ENCODE results near the gene MBD3L4.
"Not testable (repeated sequence)": the region's sequence is repeated elsewhere in the genome, so short reads cannot be mapped to it uniquely, and the experiment has no call there.

The MBD3L4 gene

DNA sequence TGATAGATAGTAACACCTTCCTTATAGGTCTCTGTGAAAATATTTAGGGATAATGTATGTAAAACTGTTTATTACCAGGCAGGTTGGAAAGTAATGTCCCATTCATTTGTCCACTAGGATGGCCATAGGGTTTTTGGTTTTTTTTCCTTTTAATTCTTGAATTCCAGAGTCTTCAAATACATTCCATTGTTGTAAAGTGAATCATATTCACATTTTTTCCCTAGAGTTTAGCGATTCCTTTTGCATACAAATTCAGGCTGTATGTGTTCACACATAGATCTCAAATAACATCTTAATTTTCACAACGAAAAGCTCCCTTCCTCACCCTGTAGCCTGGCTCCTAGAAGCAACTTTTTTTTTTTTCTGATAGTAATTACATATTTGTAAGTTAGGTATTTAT is 27.7 kb upstream of the MBD3L4 start:
- no peak overlapping the region for H3K9ac ChIP-seq (ENCODE audit: low read length)
- no peaks in the 10 kb centered on the region for H3K9me2 ChIP-seq (ENCODE audit: low read depth, low read length)
- no peak overlapping the region for H2AFZ ChIP-seq (ENCODE audit: low read length)
- no peak overlapping the region for H3K4me3 ChIP-seq (ENCODE audit: low read depth, low read length, poor library complexity, severe bottlenecking)
- H3K4me2 ChIP-seq (ENCODE audit: low read length): no peak overlapping the region
- TF ChIP-seq, protein P1, sequence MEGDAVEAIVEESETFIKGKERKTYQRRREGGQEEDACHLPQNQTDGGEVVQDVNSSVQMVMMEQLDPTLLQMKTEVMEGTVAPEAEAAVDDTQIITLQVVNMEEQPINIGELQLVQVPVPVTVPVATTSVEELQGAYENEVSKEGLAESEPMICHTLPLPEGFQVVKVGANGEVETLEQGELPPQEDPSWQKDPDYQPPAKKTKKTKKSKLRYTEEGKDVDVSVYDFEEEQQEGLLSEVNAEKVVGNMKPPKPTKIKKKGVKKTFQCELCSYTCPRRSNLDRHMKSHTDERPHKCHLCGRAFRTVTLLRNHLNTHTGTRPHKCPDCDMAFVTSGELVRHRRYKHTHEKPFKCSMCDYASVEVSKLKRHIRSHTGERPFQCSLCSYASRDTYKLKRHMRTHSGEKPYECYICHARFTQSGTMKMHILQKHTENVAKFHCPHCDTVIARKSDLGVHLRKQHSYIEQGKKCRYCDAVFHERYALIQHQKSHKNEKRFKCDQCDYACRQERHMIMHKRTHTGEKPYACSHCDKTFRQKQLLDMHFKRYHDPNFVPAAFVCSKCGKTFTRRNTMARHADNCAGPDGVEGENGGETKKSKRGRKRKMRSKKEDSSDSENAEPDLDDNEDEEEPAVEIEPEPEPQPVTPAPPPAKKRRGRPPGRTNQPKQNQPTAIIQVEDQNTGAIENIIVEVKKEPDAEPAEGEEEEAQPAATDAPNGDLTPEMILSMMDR (IDR thresholded peaks at IDR 0.05; ENCODE audit: low read length): no peak
- no peak for TF ChIP-seq EZH2 (IDR thresholded peaks at IDR 0.05; ENCODE audit: borderline replicate concordance, low read length)
- H3F3A ChIP-seq (ENCODE audit: insufficient read depth, low read length): no peaks in the 10 kb centered on the region
- no peak overlapping the region for H3K27ac ChIP-seq (ENCODE audit: low read depth, low read length, poor library complexity, severe bottlenecking)
- peaks cover 16% of the 10 kb centered on the region for H3K36me3 ChIP-seq (ENCODE audit: insufficient read depth, low read length)
- H3K79me2 ChIP-seq (ENCODE audit: insufficient read depth, low read length): peaks cover 11% of the 10 kb centered on the region
- H3K27me3 ChIP-seq (ENCODE audit: insufficient read depth, low read length): no peaks in the 10 kb centered on the region
- H3K4me1 ChIP-seq (ENCODE audit: insufficient read depth, low read length, severe bottlenecking): peaks cover 12% of the 10 kb centered on the region
- no peaks in the 10 kb centered on the region for H3K9me3 ChIP-seq (ENCODE audit: low read length)
- H4K20me1 ChIP-seq (ENCODE audit: insufficient read depth, low read length): no peaks in the 10 kb centered on the region

DNA sequence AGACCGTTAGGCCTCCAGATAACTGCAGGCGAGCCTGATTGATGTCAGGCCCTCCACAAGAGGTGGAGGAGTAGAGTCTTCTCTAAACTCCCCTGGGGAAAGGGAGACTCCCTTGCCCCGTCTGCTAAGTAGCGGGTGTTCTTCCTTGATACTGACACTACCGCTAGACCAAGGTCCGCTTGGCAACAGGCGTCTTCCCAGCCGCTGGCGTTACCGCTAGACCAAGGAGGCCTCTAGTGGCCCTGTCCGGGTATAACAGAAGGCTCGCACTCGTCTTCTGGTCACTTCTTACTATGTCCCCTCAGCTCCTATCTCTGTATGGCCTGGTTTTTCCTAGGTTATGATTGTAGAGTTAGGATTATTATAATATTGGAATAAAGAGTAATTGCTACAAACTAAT is 27.1 kb upstream of the MBD3L4 start:
- not testable (repeated sequence) for H3K4me3 ChIP-seq (ENCODE audit: low read depth, low read length, poor library complexity, severe bottlenecking); H3K9me3 ChIP-seq (ENCODE audit: low read length); H3K27ac ChIP-seq (ENCODE audit: low read depth, low read length, poor library complexity, severe bottlenecking); H3K27me3 ChIP-seq (ENCODE audit: insufficient read depth, low read length); H2AFZ ChIP-seq (ENCODE audit: low read length); H3K36me3 ChIP-seq (ENCODE audit: insufficient read depth, low read length); H4K20me1 ChIP-seq (ENCODE audit: insufficient read depth, low read length); H3K4me2 ChIP-seq (ENCODE audit: low read length); H3K9ac ChIP-seq (ENCODE audit: low read length); H3F3A ChIP-seq (ENCODE audit: insufficient read depth, low read length); H3K9me2 ChIP-seq (ENCODE audit: low read depth, low read length)
- Histone ChIP-seq H3K4me1 (ENCODE audit: insufficient read depth, low read length, severe bottlenecking) (peaks cover 12% of the 10 kb centered on the region), H3K79me2 (ENCODE audit: insufficient read depth, low read length) (peaks cover 11% of the 10 kb centered on the region)
- TF ChIP-seq, protein P1 (IDR thresholded peaks at IDR 0.05; ENCODE audit: low read length): peak; percentile 25

DNA sequence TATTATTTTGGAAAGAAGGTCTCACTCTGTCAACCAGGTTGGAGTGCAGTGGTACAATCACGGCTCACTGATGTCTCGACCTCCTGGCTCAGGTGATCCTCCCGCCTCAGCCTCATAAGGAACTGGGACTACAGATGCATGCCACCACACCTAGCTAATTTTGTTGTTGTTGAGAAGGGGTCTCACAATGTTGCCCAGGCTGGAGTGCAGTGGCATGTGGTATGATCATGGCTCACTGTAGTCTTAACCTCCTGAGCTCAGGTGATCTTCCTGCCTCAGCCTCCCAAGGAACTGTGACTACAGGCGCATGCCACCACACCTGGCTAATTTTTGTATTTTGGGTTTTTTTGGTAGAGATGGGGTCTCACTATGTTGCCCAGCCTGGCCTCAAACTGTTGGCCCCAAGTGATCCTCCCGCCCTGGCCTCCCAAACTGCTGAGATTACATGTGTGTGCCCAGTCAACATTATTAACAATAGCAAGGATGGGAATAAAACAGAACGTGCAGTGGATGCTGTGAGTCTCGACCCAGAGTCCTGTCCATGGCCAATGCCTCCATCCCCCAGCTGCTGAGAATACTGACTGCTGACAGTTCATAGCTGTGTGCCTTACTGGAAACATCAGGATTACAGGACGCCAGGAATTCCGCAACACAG is 23.9 kb upstream of the MBD3L4 start:
- H2AFZ ChIP-seq (ENCODE audit: low read length): no peak overlapping the region
- H4K20me1 ChIP-seq (ENCODE audit: insufficient read depth, low read length): no peaks in the 10 kb centered on the region
- H3K4me3 ChIP-seq (ENCODE audit: low read depth, low read length, poor library complexity, severe bottlenecking): no peak overlapping the region
- H3K36me3 ChIP-seq (ENCODE audit: insufficient read depth, low read length): no peaks in the 10 kb centered on the region
- no peak overlapping the region for H3K9ac ChIP-seq (ENCODE audit: low read length)
- H3K27ac ChIP-seq (ENCODE audit: low read depth, low read length, poor library complexity, severe bottlenecking): no peak overlapping the region
- no peak overlapping the region for H3K4me2 ChIP-seq (ENCODE audit: low read length)
- no peaks in the 10 kb centered on the region for H3K9me3 ChIP-seq (ENCODE audit: low read length)
- no peaks in the 10 kb centered on the region for H3K27me3 ChIP-seq (ENCODE audit: insufficient read depth, low read length)
- H3K9me2 ChIP-seq (ENCODE audit: low read depth, low read length): no peaks in the 10 kb centered on the region
- no peaks in the 10 kb centered on the region for H3K79me2 ChIP-seq (ENCODE audit: insufficient read depth, low read length)
- TF ChIP-seq, protein P1 (IDR thresholded peaks at IDR 0.05; ENCODE audit: low read length): no peak
- H3F3A ChIP-seq (ENCODE audit: insufficient read depth, low read length): no peaks in the 10 kb centered on the region
- peaks cover 4% of the 10 kb centered on the region for H3K4me1 ChIP-seq (ENCODE audit: insufficient read depth, low read length, severe bottlenecking)

Data from OCI-LY1 (cell line).